NB4 (cell line): ENCODE data around the gene PPFIA1.

Experiments used
- CTCF ChIP-seq: IDR thresholded peaks from one replicate; pipeline ENCODE4 v1.5.1; 2012; ENCODE audit warnings: low read depth, low read length
- MYC ChIP-seq: IDR thresholded peaks from 2 replicates; pipeline ENCODE4 v1.6.1; 2011; ENCODE audit warnings: low read depth, low read length
- POLR2A ChIP-seq: IDR thresholded peaks from 2 replicates; pipeline ENCODE4 v1.6.1; 2011; ENCODE audit warnings: mild to moderate bottlenecking; ENCODE audit not compliant: insufficient read length; ENCODE audit errors: extremely low read depth
- TF ChIP-seq, protein P1 (sequence below): IDR thresholded peaks from 2 replicates; pipeline ENCODE4 v1.6.1; 2011; ENCODE audit warnings: low read depth, low read length

- TF ChIP-seq CTCF (peak; percentile 43), POLR2A (no peak), MYC (no peak)
- TF ChIP-seq, protein P1, sequence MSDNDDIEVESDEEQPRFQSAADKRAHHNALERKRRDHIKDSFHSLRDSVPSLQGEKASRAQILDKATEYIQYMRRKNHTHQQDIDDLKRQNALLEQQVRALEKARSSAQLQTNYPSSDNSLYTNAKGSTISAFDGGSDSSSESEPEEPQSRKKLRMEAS: peak; percentile 64
Measured at GRCh38 chr11:70226967-70227366, 43.5 kb upstream of the PPFIA1 start.
